Neural progenitor cell (in vitro differentiated cells): ENCODE results near the gene COL4A4.

Source experiments
- CTCF ChIP-seq: fragments of 200-600 bp; sonication (generic); IDR thresholded peaks from 2 replicates; pipeline ENCODE4 v1.5.1; 2017; ENCODE audit warnings: antibody characterized with exemption, mild to moderate bottlenecking
- EZH2 ChIP-seq: fragments of 200-600 bp; sonication (generic); IDR thresholded peaks from 2 replicates; pipeline ENCODE4 v1.6.1; 2017; ENCODE audit warnings: antibody characterized with exemption, mild to moderate bottlenecking, moderate library complexity
- EZH2phosphoT487 ChIP-seq: fragments of 200-600 bp; sonication (generic); IDR thresholded peaks from 2 replicates; pipeline ENCODE4 v1.6.1; 2017; ENCODE audit warnings: antibody characterized with exemption

DNA sequence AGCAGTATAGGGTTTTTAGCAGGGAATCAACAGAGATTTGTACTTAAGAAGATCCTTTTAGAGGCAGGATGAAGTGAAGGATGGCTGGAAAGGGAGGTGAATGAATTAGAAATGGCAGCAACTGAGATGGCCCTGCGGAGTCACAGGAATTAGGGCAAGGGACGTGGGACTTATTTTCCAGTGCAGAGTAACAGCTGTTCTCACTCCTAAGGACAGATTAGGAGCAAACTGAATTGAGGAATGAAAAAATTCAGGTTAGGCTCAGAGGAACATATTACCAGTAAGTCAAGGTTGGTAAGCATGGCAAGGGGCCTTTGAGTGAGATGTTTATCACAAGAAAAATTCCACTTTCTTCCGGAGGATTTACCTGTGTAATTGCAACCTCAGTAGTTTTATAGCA is 34.9 kb upstream of the COL4A4 start:
- TF ChIP-seq CTCF (no peak), EZH2phosphoT487 (no peak), EZH2 (no peak)
